ENCODE results near the gene FRS3. TPM values are rescaled to one million over a fixed set of nuclear protein-coding genes. Genes with fewer than 3 reads are reported as not detected.

Gene FRS3
- total RNA-seq, 1 experiment from 2014 or later: 5.9 TPM

GRCh38 chr6:41783106-41783780 is 3.5 kb upstream of the FRS3 start:
- DNase-seq (ENCODE audit: low read depth, low spot score) (no peak), ATAC-seq (no peak)
- no peaks in the 10 kb centered on the region for H3K9me3 ChIP-seq (ENCODE audit: control insufficient read depth in 1 of 2, insufficient read depth in 1 of 2, low read depth in 1 of 2, low read length in 2 of 2)
- no peak overlapping the region for H2AFZ ChIP-seq (ENCODE audit: low read depth, low read length, poor library complexity, severe bottlenecking)
- no peaks in the 10 kb centered on the region for H3K9me2 ChIP-seq (ENCODE audit: insufficient read depth)
- H3K79me2 ChIP-seq (ENCODE audit: insufficient read depth, low read length): peaks cover 6% of the 10 kb centered on the region
- H3K27me3 ChIP-seq (ENCODE audit: insufficient read depth, low read length): no peaks in the 10 kb centered on the region
- CTCF ChIA-PET: interaction anchor here (2.8 kb wide), 1 partner anchor 261 kb away, joined by 13 read pairs; no protein-coding TSS in a partner anchor
- TF ChIP-seq CTCF (IDR thresholded peaks at IDR 0.05 in 2 of 3, conservative IDR thresholded peaks at IDR 0.05 in 1 of 3; ENCODE audit: borderline replicate concordance in 1 of 3, insufficient read depth in 1 of 3, low read depth in 2 of 3, low read length in 2 of 3) (no peak), JUND (IDR thresholded peaks at IDR 0.05) (no peak), MAX (IDR thresholded peaks at IDR 0.05) (no peak), EZH2 (IDR thresholded peaks at IDR 0.05) (no peak), CBX3 (IDR thresholded peaks at IDR 0.05; ENCODE audit: low read depth) (no peak), POLR2AphosphoS5 (IDR thresholded peaks at IDR 0.05; ENCODE audit: low read depth, low read length) (no peak), ELF1 (IDR thresholded peaks at IDR 0.05; ENCODE audit: borderline replicate concordance, low read depth) (no peak), SP1 (IDR thresholded peaks at IDR 0.05; ENCODE audit: low read depth) (no peak), RAD21 (IDR thresholded peaks at IDR 0.05; ENCODE audit: low read depth) (no peak), TCF7L2 (IDR thresholded peaks at IDR 0.05; ENCODE audit: borderline replicate concordance, extremely low read depth, insufficient read depth, insufficient read length) (no peak), SRF (IDR thresholded peaks at IDR 0.05; ENCODE audit: low read depth) (no peak), EZH2phosphoT487 (IDR thresholded peaks at IDR 0.05; ENCODE audit: borderline replicate concordance) (no peak), ZNF274 (IDR thresholded peaks at IDR 0.05; ENCODE audit: low read depth, low read length) (no peak), YY1 (IDR thresholded peaks at IDR 0.05; ENCODE audit: extremely low read depth, insufficient replicate concordance, low read depth, low read length) (no peak), ZFX (IDR thresholded peaks at IDR 0.05) (no peak), POLR2A (IDR thresholded peaks at IDR 0.05; ENCODE audit: borderline replicate concordance, extremely low read depth, insufficient read depth, insufficient read length) (no peak), CEBPB (IDR thresholded peaks at IDR 0.05; ENCODE audit: low read depth) (no peak)
- TF ChIP-seq, protein P1, sequence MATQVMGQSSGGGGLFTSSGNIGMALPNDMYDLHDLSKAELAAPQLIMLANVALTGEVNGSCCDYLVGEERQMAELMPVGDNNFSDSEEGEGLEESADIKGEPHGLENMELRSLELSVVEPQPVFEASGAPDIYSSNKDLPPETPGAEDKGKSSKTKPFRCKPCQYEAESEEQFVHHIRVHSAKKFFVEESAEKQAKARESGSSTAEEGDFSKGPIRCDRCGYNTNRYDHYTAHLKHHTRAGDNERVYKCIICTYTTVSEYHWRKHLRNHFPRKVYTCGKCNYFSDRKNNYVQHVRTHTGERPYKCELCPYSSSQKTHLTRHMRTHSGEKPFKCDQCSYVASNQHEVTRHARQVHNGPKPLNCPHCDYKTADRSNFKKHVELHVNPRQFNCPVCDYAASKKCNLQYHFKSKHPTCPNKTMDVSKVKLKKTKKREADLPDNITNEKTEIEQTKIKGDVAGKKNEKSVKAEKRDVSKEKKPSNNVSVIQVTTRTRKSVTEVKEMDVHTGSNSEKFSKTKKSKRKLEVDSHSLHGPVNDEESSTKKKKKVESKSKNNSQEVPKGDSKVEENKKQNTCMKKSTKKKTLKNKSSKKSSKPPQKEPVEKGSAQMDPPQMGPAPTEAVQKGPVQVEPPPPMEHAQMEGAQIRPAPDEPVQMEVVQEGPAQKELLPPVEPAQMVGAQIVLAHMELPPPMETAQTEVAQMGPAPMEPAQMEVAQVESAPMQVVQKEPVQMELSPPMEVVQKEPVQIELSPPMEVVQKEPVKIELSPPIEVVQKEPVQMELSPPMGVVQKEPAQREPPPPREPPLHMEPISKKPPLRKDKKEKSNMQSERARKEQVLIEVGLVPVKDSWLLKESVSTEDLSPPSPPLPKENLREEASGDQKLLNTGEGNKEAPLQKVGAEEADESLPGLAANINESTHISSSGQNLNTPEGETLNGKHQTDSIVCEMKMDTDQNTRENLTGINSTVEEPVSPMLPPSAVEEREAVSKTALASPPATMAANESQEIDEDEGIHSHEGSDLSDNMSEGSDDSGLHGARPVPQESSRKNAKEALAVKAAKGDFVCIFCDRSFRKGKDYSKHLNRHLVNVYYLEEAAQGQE (IDR thresholded peaks at IDR 0.05; ENCODE audit: low read depth): no peak
- TF ChIP-seq, protein P2, sequence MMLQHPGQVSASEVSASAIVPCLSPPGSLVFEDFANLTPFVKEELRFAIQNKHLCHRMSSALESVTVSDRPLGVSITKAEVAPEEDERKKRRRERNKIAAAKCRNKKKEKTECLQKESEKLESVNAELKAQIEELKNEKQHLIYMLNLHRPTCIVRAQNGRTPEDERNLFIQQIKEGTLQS (IDR thresholded peaks at IDR 0.05): no peak
- peaks cover 19 to 30% of the 10 kb centered on the region in 2 experiments for H3K4me1 ChIP-seq (ENCODE audit: control insufficient read depth in 1 of 2, insufficient read depth in 2 of 2, low read length in 2 of 2)
- H3K4me3 ChIP-seq (replicated peaks in 1 of 2; ENCODE audit: low read depth in 1 of 2, low read length in 2 of 2): no peak overlapping the region
- RAD21 ChIA-PET (ENCODE audit: low non-redundant PET in 1 of 2, low total read pairs in 2 of 2, uncharacterized antibody in 2 of 2, unreplicated experiment in 2 of 2): no interaction called here
- intact Hi-C loops (cut with micrococcal nuclease): loop anchor here (10.0 kb wide), 2 partner anchors 382 to 432 kb away; partner anchors contain the start of gene MRPS10
- no peaks in the 10 kb centered on the region for H4K20me1 ChIP-seq (ENCODE audit: insufficient read depth)
- BruUV-seq (replicated peaks): no TSS peak
- no peak overlapping the region for H3K9ac ChIP-seq (ENCODE audit: low read length)
- no peak overlapping the region for H3K4me2 ChIP-seq (ENCODE audit: low read length)
- no peaks in the 10 kb centered on the region for H3K36me3 ChIP-seq (ENCODE audit: control insufficient read depth in 1 of 2, insufficient read depth in 2 of 2, low read length in 2 of 2)
- POLR2A ChIA-PET: no interaction called here
- no peak overlapping the region for H3K27ac ChIP-seq (ENCODE audit: low read depth, low read length)
